Lower lobe of right lung (tissue), 2 donors: ENCODE measurements around the gene MID1. TPM values are rescaled to one million over a fixed set of nuclear protein-coding genes. Genes with fewer than 3 reads are reported as not detected.

Experiments
- ATAC-seq, 2 donors: fragments of 200-7000 bp; cut with Tn5 transposase; one replicate each; pipeline ENCODE4 v1.9.1; 2020 to 2022; ENCODE audit warnings: mild to moderate bottlenecking in 2 of 2, moderate library complexity in 2 of 2
- DNase-seq: peaks from one replicate; pipeline ENCODE4 v3.0.0-alpha.2; 2020
- H3K27ac ChIP-seq: fragments of 200-600 bp; one replicate; pipeline ENCODE4 v1.8.0; 2022
- H3K27me3 ChIP-seq: fragments of 200-600 bp; one replicate; pipeline ENCODE4 v1.8.0; 2022; ENCODE audit warnings: low read depth
- H3K36me3 ChIP-seq: fragments of 200-600 bp; one replicate; pipeline ENCODE4 v1.8.0; 2022; ENCODE audit warnings: mild to moderate bottlenecking
- H3K4me1 ChIP-seq: fragments of 200-600 bp; one replicate; pipeline ENCODE4 v1.8.0; 2022
- H3K4me3 ChIP-seq: fragments of 200-600 bp; one replicate; pipeline ENCODE4 v1.8.0; 2022; ENCODE audit warnings: mild to moderate bottlenecking
- H3K9me3 ChIP-seq: fragments of 200-600 bp; one replicate; pipeline ENCODE4 v1.8.0; 2022
- CTCF ChIP-seq: fragments of 200-600 bp; IDR thresholded peaks from one replicate; pipeline ENCODE4 v1.8.0; 2022; ENCODE audit warnings: antibody characterized with exemption, mild to moderate bottlenecking
- intact Hi-C: fragments of 100-400 bp; cut with DNase I; formaldehyde crosslinking; loops from one replicate; pipeline ENCODE4 v1.11.0; 2022
- total RNA-seq: library from RNA; stranded (reverse); fragmentation: NEBNext Ultra II Directional; extraction: Animal tissue kit (Norgen Biotek cat#: 25700); gene quantifications from one replicate; pipeline ENCODE4 v1.2.1, GENCODE V29; 2021
- donor health status: DM: no; HTN: yes; CAD: no; lungs with severe emphysema.

The MID1 gene
- total RNA-seq, 1 donor from 2014 or later = 24.9 TPM

GRCh38 chrX:10506781-10507180, 113.6 kb downstream of the MID1 start:
- Histone ChIP-seq H3K4me3 (no peak overlapping the region), H3K4me1 (no peaks in the 10 kb centered on the region), H3K36me3 (no peaks in the 10 kb centered on the region), H3K9me3 (no peaks in the 10 kb centered on the region), H3K27me3 (no peaks in the 10 kb centered on the region), H3K27ac (no peak overlapping the region)
- ATAC-seq (no peak), DNase-seq (no peak)
- TF ChIP-seq CTCF = no peak
- intact Hi-C loops = no loop called here

GRCh38 chrX:10505726-10506125, 114.7 kb downstream of the MID1 start:
- ATAC-seq (no peak), DNase-seq (no peak)
- no peaks in the 10 kb centered on the region for H3K9me3 ChIP-seq
- no peak for TF ChIP-seq CTCF
- H3K4me1 ChIP-seq = no peaks in the 10 kb centered on the region
- intact Hi-C loops = no loop called here
- H3K4me3 ChIP-seq = no peak overlapping the region
- no peaks in the 10 kb centered on the region for H3K36me3 ChIP-seq
- no peak overlapping the region for H3K27ac ChIP-seq
- no peaks in the 10 kb centered on the region for H3K27me3 ChIP-seq

- no peak overlapping the region for H3K4me3 ChIP-seq
- ATAC-seq (no peak), DNase-seq (no peak)
- no peaks in the 10 kb centered on the region for H3K4me1 ChIP-seq
- no peak overlapping the region for H3K27ac ChIP-seq
- H3K9me3 ChIP-seq = no peaks in the 10 kb centered on the region
- intact Hi-C loops = no loop called here
- H3K36me3 ChIP-seq = no peaks in the 10 kb centered on the region
- TF ChIP-seq CTCF = no peak
- H3K27me3 ChIP-seq = no peaks in the 10 kb centered on the region
These were observed 117.4 kb downstream of the MID1 start for GRCh38 chrX:10502961-10503360.

- intact Hi-C loops = no loop called here
- DNase-seq (no peak), ATAC-seq (peak in 1 of 2 donors; percentile 43)
- Histone ChIP-seq H3K36me3 (no peaks in the 10 kb centered on the region), H3K4me1 (no peaks in the 10 kb centered on the region), H3K27ac (no peak overlapping the region), H3K9me3 (no peaks in the 10 kb centered on the region), H3K27me3 (no peaks in the 10 kb centered on the region), H3K4me3 (no peak overlapping the region)
- TF ChIP-seq CTCF = no peak
These were observed 118.8 kb downstream of the MID1 start for GRCh38 chrX:10501611-10502010.

GRCh38 chrX:10496345-10496965, 123.9 kb downstream of the MID1 start:
- no peak for TF ChIP-seq CTCF
- ATAC-seq (no peak), DNase-seq (no peak)
- H3K27me3 ChIP-seq = no peaks in the 10 kb centered on the region
- no peaks in the 10 kb centered on the region for H3K36me3 ChIP-seq
- H3K27ac ChIP-seq = no peak overlapping the region
- intact Hi-C loops = no loop called here
- H3K4me1 ChIP-seq = no peaks in the 10 kb centered on the region
- H3K9me3 ChIP-seq = no peaks in the 10 kb centered on the region
- H3K4me3 ChIP-seq = no peak overlapping the region
